Gastroesophageal sphincter (tissue), 3 donors: ENCODE measurements around the gene PREX1.

Experiments used
- EP300 ChIP-seq: sonication (generic); formaldehyde crosslinking; IDR thresholded peaks from one replicate; pipeline ENCODE4 v1.6.1; 2017; ENCODE audit warnings: antibody characterized with exemption, mild to moderate bottlenecking
- POLR2AphosphoS5 ChIP-seq: sonication (generic); formaldehyde crosslinking; IDR thresholded peaks from one replicate; pipeline ENCODE4 v1.6.1; 2017; ENCODE audit warnings: antibody characterized with exemption
- TF ChIP-seq, protein P1 (sequence below), 4 experiments: fragments of 200-600 bp in 2 of 4; fragments of 450-650 bp in 2 of 4; sonication (generic) in 1 of 4; IDR thresholded peaks; one replicate each; pipeline ENCODE4 v1.5.1; 2017 to 2019; ENCODE audit warnings: antibody characterized with exemption in 4 of 4, mild to moderate bottlenecking in 2 of 4, moderate library complexity in 2 of 4

DNA sequence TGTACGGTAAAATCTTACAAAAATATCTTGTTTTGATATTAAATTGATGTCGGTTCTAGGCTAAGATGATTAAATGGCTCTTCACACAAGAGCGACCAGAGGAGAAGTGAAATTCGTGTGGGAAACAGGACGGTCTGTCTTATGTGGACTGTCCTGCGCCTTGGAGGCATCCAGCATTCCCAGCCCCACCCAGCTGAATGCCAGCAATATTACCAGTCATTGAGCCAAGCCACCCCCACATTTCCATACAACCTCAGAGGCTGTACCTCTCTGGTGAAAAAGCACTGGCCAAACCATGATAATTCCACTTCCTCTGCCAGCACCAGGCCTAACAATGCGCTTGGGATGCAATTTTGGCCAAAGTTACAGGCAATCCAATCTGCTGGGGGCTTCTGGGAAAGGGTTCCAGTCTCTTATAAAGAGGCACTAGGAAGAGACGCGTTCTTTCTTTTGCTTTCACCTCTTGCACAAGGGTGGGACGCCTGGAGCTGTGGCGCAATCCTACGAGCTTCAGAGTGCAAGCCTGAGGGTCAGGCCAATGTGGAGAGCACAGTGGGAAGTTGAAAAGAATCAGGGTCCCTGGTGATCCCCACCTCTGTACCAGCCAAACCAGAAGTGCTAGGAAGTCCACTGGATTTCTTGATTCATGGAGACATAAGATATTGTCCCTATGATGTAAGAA lies 213.1 kb downstream of the PREX1 start:
- TF ChIP-seq EP300, result no peak
- no peak for TF ChIP-seq POLR2AphosphoS5
- TF ChIP-seq, protein P1, sequence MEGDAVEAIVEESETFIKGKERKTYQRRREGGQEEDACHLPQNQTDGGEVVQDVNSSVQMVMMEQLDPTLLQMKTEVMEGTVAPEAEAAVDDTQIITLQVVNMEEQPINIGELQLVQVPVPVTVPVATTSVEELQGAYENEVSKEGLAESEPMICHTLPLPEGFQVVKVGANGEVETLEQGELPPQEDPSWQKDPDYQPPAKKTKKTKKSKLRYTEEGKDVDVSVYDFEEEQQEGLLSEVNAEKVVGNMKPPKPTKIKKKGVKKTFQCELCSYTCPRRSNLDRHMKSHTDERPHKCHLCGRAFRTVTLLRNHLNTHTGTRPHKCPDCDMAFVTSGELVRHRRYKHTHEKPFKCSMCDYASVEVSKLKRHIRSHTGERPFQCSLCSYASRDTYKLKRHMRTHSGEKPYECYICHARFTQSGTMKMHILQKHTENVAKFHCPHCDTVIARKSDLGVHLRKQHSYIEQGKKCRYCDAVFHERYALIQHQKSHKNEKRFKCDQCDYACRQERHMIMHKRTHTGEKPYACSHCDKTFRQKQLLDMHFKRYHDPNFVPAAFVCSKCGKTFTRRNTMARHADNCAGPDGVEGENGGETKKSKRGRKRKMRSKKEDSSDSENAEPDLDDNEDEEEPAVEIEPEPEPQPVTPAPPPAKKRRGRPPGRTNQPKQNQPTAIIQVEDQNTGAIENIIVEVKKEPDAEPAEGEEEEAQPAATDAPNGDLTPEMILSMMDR (IDR thresholded peaks at IDR 0.05), result no peak
